ENCODE measurements around the gene SMIM38. TPM values are rescaled to one million over a fixed set of nuclear protein-coding genes. Genes with fewer than 3 reads are reported as not detected.

The SMIM38 gene
- 0.98 TPM for total RNA-seq
- polyA plus RNA-seq (ENCODE audit: insufficient read depth in 1 of 8, insufficient read length in 8 of 8, low replicate concordance in 1 of 8): under 1 TPM; 0.11 to 0.55 (median 0.26) TPM
- long read RNA-seq, donor 1: 0 reads
- long read RNA-seq, donor 2: 0 reads
- long read RNA-seq, donor 3: 0 reads
- long read RNA-seq, donor 4: 0 reads
- long read RNA-seq, donor 5: 0 reads
- long read RNA-seq, donor 6: 0 reads
- long read RNA-seq, donor 7: 0 reads
- long read RNA-seq, donor 8: 0 reads
- long read RNA-seq, donor 9: 0 reads
- long read RNA-seq, donor 10: 0 reads
- long read RNA-seq, donor 11: 0 reads

DNA sequence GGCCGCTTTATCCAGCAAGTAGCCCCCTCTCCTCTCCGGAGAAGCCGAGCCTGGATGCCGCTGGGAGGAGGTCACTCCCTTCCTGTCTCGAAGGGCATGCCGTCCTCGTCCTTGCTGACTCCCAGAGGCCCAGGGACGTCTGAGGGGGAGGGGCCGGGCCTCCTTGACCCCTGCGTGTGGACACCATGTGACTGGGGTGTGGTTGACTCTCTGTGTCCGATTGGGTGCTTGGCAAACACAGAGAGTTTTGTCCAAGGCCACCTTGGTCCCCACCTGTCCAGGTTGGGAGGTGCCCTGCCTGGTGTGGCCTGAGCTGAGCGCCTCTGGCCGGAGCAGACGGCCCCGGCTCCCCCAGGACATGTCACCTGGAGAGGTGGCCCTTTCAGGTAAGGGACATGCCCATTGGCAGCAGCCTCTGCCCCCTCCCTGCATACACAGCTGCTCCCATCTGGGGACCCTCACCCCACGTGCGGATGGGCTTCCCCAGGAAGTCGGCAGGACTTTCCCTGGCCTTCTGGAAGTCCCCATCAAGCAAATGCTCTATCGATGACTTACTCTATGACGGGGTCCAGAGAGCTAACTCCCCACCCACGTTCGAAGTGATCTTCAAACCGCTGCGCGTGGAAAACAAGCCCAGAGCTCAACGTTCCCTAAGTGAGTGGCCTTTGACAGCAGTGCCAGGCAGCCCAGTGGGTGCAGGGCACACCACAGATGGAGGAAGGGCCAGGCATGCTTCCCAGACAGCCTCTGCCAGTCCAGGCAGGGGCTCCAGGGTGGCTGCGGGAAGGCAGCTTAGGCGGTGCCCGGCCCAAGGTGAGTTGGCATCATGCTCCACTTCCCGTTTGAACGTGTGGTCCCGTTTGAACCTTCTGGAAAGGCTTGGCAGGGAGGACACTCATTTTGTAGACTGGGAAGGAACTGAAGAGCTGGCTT is at the start of gene SMIM38:
Gene SMIM38, plus strand, starts transcription at position 634 of the 933 bp plus-strand sequence. CDS start 1,912 bp downstream, outside the sequence.
- no peaks in the 10 kb centered on the region for H3K36me3 ChIP-seq (ENCODE audit: control insufficient read depth, insufficient read depth, low read length)
- 66% methylated on average over 26 of the region's 32 CpGs for WGBS (ENCODE audit: insufficient coverage)
- H3K27ac ChIP-seq (ENCODE audit: low read length): peak within 1 kb of the TSS; percentile 93
- peaks cover 5% of the 10 kb centered on the region for H3K27me3 ChIP-seq (ENCODE audit: control insufficient read depth, insufficient read depth, low read length)
- no peaks in the 10 kb centered on the region for H3K9me3 ChIP-seq (replicated peaks; ENCODE audit: control insufficient read depth, low read depth, low read length)
- no peak within 1 kb of the TSS for H3K4me3 ChIP-seq (ENCODE audit: low read length)
- H3K4me1 ChIP-seq (ENCODE audit: control insufficient read depth, insufficient read depth, low read length): peaks cover 51% of the 10 kb centered on the region
- DNase-seq: no peak

GRCh38 chr11:69106031-69106811 is 49.5 kb upstream of the SMIM38 start:
- Histone ChIP-seq H3K9me3 (replicated peaks; ENCODE audit: control insufficient read depth, low read depth, low read length) (no peaks in the 10 kb centered on the region), H3K27me3 (ENCODE audit: control insufficient read depth, insufficient read depth, low read length) (peaks cover 13% of the 10 kb centered on the region), H3K27ac (ENCODE audit: low read length) (no peak overlapping the region), H3K36me3 (ENCODE audit: control insufficient read depth, insufficient read depth, low read length) (no peaks in the 10 kb centered on the region), H3K4me1 (ENCODE audit: control insufficient read depth, insufficient read depth, low read length) (peaks cover 31% of the 10 kb centered on the region), H3K4me3 (ENCODE audit: low read length) (no peak overlapping the region)
- WGBS (ENCODE audit: insufficient coverage): 56% methylated on average over 15 of the region's 23 CpGs
- DNase-seq: no peak

- Histone ChIP-seq H3K27me3 (ENCODE audit: control insufficient read depth, insufficient read depth, low read length) (peaks cover 10% of the 10 kb centered on the region), H3K4me3 (ENCODE audit: low read length) (no peak overlapping the region), H3K27ac (ENCODE audit: low read length) (no peak overlapping the region), H3K36me3 (ENCODE audit: control insufficient read depth, insufficient read depth, low read length) (no peaks in the 10 kb centered on the region), H3K9me3 (replicated peaks; ENCODE audit: control insufficient read depth, low read depth, low read length) (no peaks in the 10 kb centered on the region), H3K4me1 (ENCODE audit: control insufficient read depth, insufficient read depth, low read length) (peaks cover 38% of the 10 kb centered on the region)
- DNase-seq: no peak
Measured at GRCh38 chr11:69107413-69107812, 48.3 kb upstream of the SMIM38 start.

DNA sequence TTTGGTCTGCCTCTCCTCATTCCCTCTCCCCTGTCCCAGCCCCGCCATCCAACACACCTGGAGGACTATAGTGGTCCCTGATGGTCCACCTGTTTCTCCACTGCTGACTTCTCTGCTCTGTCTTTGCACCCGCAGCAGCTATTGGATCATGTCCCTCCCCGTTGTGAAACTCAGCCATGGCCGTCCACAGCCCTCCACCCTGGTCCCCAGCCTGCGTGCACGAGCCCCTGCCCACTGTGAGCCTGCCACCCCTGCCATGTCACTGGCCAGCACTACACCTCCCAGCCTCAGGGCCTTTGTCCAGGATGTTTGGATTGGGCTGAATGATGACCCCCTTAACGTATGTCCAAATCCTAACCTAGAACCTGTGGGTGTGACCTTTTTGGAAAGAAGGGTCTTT is 47.7 kb upstream of the SMIM38 start:
- Histone ChIP-seq H3K27me3 (ENCODE audit: control insufficient read depth, insufficient read depth, low read length) (peaks cover 8% of the 10 kb centered on the region), H3K4me3 (ENCODE audit: low read length) (no peak overlapping the region), H3K4me1 (ENCODE audit: control insufficient read depth, insufficient read depth, low read length) (peaks cover 37% of the 10 kb centered on the region), H3K27ac (ENCODE audit: low read length) (no peak overlapping the region), H3K36me3 (ENCODE audit: control insufficient read depth, insufficient read depth, low read length) (no peaks in the 10 kb centered on the region), H3K9me3 (replicated peaks; ENCODE audit: control insufficient read depth, low read depth, low read length) (no peaks in the 10 kb centered on the region)
- 98% methylated on average over 6 of the region's 7 CpGs for WGBS (ENCODE audit: insufficient coverage)
- DNase-seq: no peak

- Histone ChIP-seq H3K27ac (ENCODE audit: low read length) (no peak overlapping the region), H3K27me3 (ENCODE audit: control insufficient read depth, insufficient read depth, low read length) (peaks cover 7% of the 10 kb centered on the region), H3K4me1 (ENCODE audit: control insufficient read depth, insufficient read depth, low read length) (peaks cover 40% of the 10 kb centered on the region), H3K36me3 (ENCODE audit: control insufficient read depth, insufficient read depth, low read length) (no peaks in the 10 kb centered on the region), H3K9me3 (replicated peaks; ENCODE audit: control insufficient read depth, low read depth, low read length) (no peaks in the 10 kb centered on the region), H3K4me3 (ENCODE audit: low read length) (no peak overlapping the region)
- WGBS (ENCODE audit: insufficient coverage): no CpG with 5 or more reads among the region's 5 CpGs
- DNase-seq: no peak
Measured at GRCh38 chr11:69108559-69108958, 47.2 kb upstream of the SMIM38 start.

DNA sequence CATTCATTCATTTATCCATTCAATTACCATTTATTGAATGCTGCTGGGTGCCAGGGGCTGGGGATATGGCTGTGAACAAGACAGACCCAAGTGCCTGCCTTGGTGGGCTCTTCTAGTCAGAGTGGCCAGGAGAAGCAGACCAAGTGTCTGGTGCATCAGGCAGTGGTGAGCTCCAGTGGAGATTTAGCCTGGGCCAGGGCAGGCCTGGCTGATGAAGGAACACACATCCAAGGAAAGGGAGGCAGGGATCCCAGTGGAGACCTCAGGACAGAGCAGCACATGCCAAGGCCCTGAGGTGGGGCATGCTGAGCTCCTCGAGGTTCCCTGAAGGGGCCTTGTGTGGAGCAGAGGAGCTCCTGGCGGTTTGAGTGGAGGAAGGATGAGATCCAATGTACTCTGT is 46.6 kb upstream of the SMIM38 start:
- Histone ChIP-seq H3K27ac (ENCODE audit: low read length) (no peak overlapping the region), H3K9me3 (replicated peaks; ENCODE audit: control insufficient read depth, low read depth, low read length) (no peaks in the 10 kb centered on the region), H3K36me3 (ENCODE audit: control insufficient read depth, insufficient read depth, low read length) (no peaks in the 10 kb centered on the region), H3K4me1 (ENCODE audit: control insufficient read depth, insufficient read depth, low read length) (peaks cover 46% of the 10 kb centered on the region), H3K27me3 (ENCODE audit: control insufficient read depth, insufficient read depth, low read length) (peaks cover 5% of the 10 kb centered on the region), H3K4me3 (ENCODE audit: low read length) (no peak overlapping the region)
- no peak for DNase-seq
- WGBS (ENCODE audit: insufficient coverage): 86% methylated on average over 2 of the region's 2 CpGs

DNA sequence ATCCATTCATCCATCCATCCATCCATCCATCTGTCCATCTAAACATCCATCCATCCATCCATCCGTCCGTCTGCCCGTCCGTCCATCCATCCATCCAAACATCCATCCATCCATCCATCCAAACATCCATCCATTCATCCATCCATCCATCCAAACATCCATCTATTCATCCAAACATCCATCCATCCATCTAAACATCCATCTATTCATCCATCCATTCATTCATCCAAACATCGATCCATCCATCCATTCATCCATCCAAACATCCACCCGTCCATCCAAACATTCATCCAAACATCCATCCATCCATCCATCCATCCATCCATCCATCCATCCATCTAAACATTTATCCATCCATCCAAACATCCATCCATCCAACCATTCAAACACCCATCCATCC is 45.3 kb upstream of the SMIM38 start:
- H3K27ac ChIP-seq (ENCODE audit: low read length): no peak overlapping the region
- no peaks in the 10 kb centered on the region for H3K36me3 ChIP-seq (ENCODE audit: control insufficient read depth, insufficient read depth, low read length)
- DNase-seq: no peak
- WGBS (ENCODE audit: insufficient coverage): 97% methylated on average over 6 of the region's 6 CpGs
- peaks cover 7% of the 10 kb centered on the region for H3K27me3 ChIP-seq (ENCODE audit: control insufficient read depth, insufficient read depth, low read length)
- H3K9me3 ChIP-seq (replicated peaks; ENCODE audit: control insufficient read depth, low read depth, low read length): no peaks in the 10 kb centered on the region
- peaks cover 53% of the 10 kb centered on the region for H3K4me1 ChIP-seq (ENCODE audit: control insufficient read depth, insufficient read depth, low read length)
- H3K4me3 ChIP-seq (ENCODE audit: low read length): no peak overlapping the region

DNA sequence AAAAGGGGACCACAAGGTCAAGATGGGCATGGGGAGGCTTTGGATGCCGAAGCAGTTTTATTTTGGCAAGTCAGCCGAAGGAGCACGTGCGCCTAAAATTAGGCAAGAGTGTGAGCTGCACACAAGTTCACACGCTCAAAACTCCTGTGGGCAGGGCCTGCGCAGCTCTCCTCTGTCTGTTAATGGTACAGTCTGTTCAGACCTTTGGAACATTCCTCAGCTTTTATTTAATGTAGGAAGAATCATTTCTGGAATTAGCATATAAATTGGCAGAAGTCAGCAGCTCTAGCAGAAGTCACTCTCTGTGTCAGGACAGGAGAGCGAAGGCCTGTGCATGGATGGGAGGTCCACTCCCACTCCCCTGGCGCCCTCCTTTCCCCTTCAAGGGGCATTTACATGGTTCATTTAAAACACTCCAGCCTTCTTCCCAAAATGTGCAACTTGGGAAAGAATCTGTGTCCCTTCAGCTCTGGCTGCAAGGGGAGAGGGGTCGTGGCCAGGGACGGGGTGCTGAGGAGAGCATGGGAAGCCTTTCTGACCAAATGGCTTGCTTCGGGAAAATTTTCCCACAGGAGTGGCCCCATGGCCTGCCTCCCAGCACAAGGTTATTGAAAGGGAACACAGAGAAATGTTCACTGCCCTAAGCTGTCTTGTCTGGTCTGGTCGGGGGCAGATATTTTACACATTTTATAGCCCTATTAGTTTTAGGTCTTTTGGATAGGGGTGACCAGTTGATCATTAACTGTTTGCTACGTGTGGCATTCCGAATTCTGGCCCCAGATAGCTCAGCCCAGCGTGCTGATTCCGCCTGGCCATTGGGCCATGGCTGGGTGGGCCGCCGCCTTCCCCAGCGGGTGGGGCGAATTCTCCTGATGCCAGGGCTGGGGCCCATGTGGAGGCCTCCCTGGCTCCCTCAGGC is 43.9 kb upstream of the SMIM38 start:
- DNase-seq: no peak
- H3K4me3 ChIP-seq (ENCODE audit: low read length): no peak overlapping the region
- no peak overlapping the region for H3K27ac ChIP-seq (ENCODE audit: low read length)
- no peaks in the 10 kb centered on the region for H3K9me3 ChIP-seq (replicated peaks; ENCODE audit: control insufficient read depth, low read depth, low read length)
- no peaks in the 10 kb centered on the region for H3K36me3 ChIP-seq (ENCODE audit: control insufficient read depth, insufficient read depth, low read length)
- 59% methylated on average over 15 of the region's 20 CpGs for WGBS (ENCODE audit: insufficient coverage)
- peaks cover 7% of the 10 kb centered on the region for H3K27me3 ChIP-seq (ENCODE audit: control insufficient read depth, insufficient read depth, low read length)
- H3K4me1 ChIP-seq (ENCODE audit: control insufficient read depth, insufficient read depth, low read length): peaks cover 49% of the 10 kb centered on the region

GRCh38 chr11:69113226-69113625 is 42.5 kb upstream of the SMIM38 start:
- 64% methylated on average over 10 of the region's 10 CpGs for WGBS (ENCODE audit: insufficient coverage)
- H3K9me3 ChIP-seq (replicated peaks; ENCODE audit: control insufficient read depth, low read depth, low read length): no peaks in the 10 kb centered on the region
- peaks cover 46% of the 10 kb centered on the region for H3K4me1 ChIP-seq (ENCODE audit: control insufficient read depth, insufficient read depth, low read length)
- DNase-seq: no peak
- H3K27me3 ChIP-seq (ENCODE audit: control insufficient read depth, insufficient read depth, low read length): peaks cover 7% of the 10 kb centered on the region
- H3K4me3 ChIP-seq (ENCODE audit: low read length): no peak overlapping the region
- no peaks in the 10 kb centered on the region for H3K36me3 ChIP-seq (ENCODE audit: control insufficient read depth, insufficient read depth, low read length)
- H3K27ac ChIP-seq (ENCODE audit: low read length): no peak overlapping the region
